Liver (tissue), 3 donors: ENCODE data around the gene CD300C.

ENCODE experiments used
- ATF3 ChIP-seq: IDR thresholded peaks from 2 replicates; pipeline ENCODE4 v1.6.1; 2016; ENCODE audit warnings: antibody characterized with exemption
- CTCF ChIP-seq: fragments of 150-350 bp; IDR thresholded peaks from 2 replicates; pipeline ENCODE4 v1.5.1; 2017; ENCODE audit warnings: improper control_type of control experiment, low read depth, low read length; ENCODE audit not compliant: missing input control
- FOXA1 ChIP-seq: IDR thresholded peaks from 2 replicates; pipeline ENCODE4 v1.6.1; 2016; ENCODE audit warnings: antibody characterized with exemption
- FOXA2 ChIP-seq: IDR thresholded peaks from 2 replicates; pipeline ENCODE4 v1.6.1; 2016; ENCODE audit warnings: antibody characterized with exemption
- JUND ChIP-seq, 2 donors: IDR thresholded peaks; 2 replicates each; pipeline ENCODE4 v1.6.1; 2016; ENCODE audit warnings: antibody characterized with exemption in 2 of 2
- RAD21 ChIP-seq, 2 donors: IDR thresholded peaks; 2 replicates each; pipeline ENCODE4 v1.6.1; 2016; ENCODE audit warnings: antibody characterized with exemption in 2 of 2, mild to moderate bottlenecking in 2 of 2
- REST ChIP-seq: IDR thresholded peaks from 2 replicates; pipeline ENCODE4 v1.6.1; 2016; ENCODE audit warnings: antibody characterized with exemption, mild to moderate bottlenecking
- SP1 ChIP-seq: IDR thresholded peaks from 2 replicates; pipeline ENCODE4 v1.6.1; 2018; ENCODE audit warnings: antibody characterized with exemption, mild to moderate bottlenecking
- TAF1 ChIP-seq: conservative IDR thresholded peaks from 2 replicates; pipeline ENCODE4 v1.6.1; 2016; ENCODE audit warnings: antibody characterized with exemption, mild to moderate bottlenecking
- YY1 ChIP-seq: IDR thresholded peaks from 2 replicates; pipeline ENCODE4 v1.6.1; 2016; ENCODE audit warnings: antibody characterized with exemption, mild to moderate bottlenecking
- donor health status: healthy.
- donor health status: healthy.

- TF ChIP-seq TAF1 (no peak), RAD21 (IDR thresholded peaks at IDR 0.05) (no peak), CTCF (no peak), SP1 (no peak), ATF3 (no peak), YY1 (no peak), JUND (IDR thresholded peaks at IDR 0.05) (no peak), FOXA2 (no peak), FOXA1 (no peak), REST (no peak)
Observed at GRCh38 chr17:74542727-74543383, 3.1 kb downstream of the CD300C start.
